ENCODE results near the gene OCA2. TPM values are rescaled to one million over a fixed set of nuclear protein-coding genes. Genes with fewer than 3 reads are reported as not detected.

Gene OCA2
- total RNA-seq, 1 donor from 2014 or later = 0.26 TPM

- no peaks in the 10 kb centered on the region for H3K36me3 ChIP-seq (ENCODE audit: control insufficient read depth, insufficient read depth, low read length)
- FAIRE-seq (no peak), DNase-seq (ENCODE audit: low read depth) (no peak)
- H3K4me3 ChIP-seq (ENCODE audit: low read depth, low read length) = no peak overlapping the region
- no peak for TF ChIP-seq CTCF (IDR thresholded peaks at IDR 0.05; ENCODE audit: insufficient read depth, low read length, severe bottlenecking)
- H3K27me3 ChIP-seq (ENCODE audit: control insufficient read depth, insufficient read depth, low read length) = no peaks in the 10 kb centered on the region
Observed at GRCh38 chr15:27834684-27835083, 264.4 kb downstream of the OCA2 start.

- FAIRE-seq (no peak), DNase-seq (ENCODE audit: low read depth) (no peak)
- H3K36me3 ChIP-seq (ENCODE audit: control insufficient read depth, insufficient read depth, low read length) = no peaks in the 10 kb centered on the region
- no peaks in the 10 kb centered on the region for H3K27me3 ChIP-seq (ENCODE audit: control insufficient read depth, insufficient read depth, low read length)
- TF ChIP-seq CTCF (IDR thresholded peaks at IDR 0.05; ENCODE audit: insufficient read depth, low read length, severe bottlenecking) = no peak
- H3K4me3 ChIP-seq (ENCODE audit: low read depth, low read length) = no peak overlapping the region
Observed at GRCh38 chr15:27833974-27834373, 265.1 kb downstream of the OCA2 start.

GRCh38 chr15:27833178-27833577, 265.9 kb downstream of the OCA2 start:
- no peaks in the 10 kb centered on the region for H3K36me3 ChIP-seq (ENCODE audit: control insufficient read depth, insufficient read depth, low read length)
- TF ChIP-seq CTCF (IDR thresholded peaks at IDR 0.05; ENCODE audit: insufficient read depth, low read length, severe bottlenecking) = no peak
- no peak for FAIRE-seq
- DNase-seq (ENCODE audit: low read depth) = no peak
- H3K27me3 ChIP-seq (ENCODE audit: control insufficient read depth, insufficient read depth, low read length) = no peaks in the 10 kb centered on the region
- no peak overlapping the region for H3K4me3 ChIP-seq (ENCODE audit: low read depth, low read length)

GRCh38 chr15:27832237-27832596, 266.9 kb downstream of the OCA2 start:
- H3K4me3 ChIP-seq (ENCODE audit: low read depth, low read length) = no peak overlapping the region
- FAIRE-seq = no peak

GRCh38 chr15:27831384-27832236, 267.5 kb downstream of the OCA2 start:
- Histone ChIP-seq H3K36me3 (ENCODE audit: control insufficient read depth, insufficient read depth, low read length) (no peaks in the 10 kb centered on the region), H3K27me3 (ENCODE audit: control insufficient read depth, insufficient read depth, low read length) (no peaks in the 10 kb centered on the region), H3K4me3 (ENCODE audit: low read depth, low read length) (no peak overlapping the region)
- DNase-seq (ENCODE audit: low read depth) = no peak
- FAIRE-seq = no peak
- no peak for TF ChIP-seq CTCF (IDR thresholded peaks at IDR 0.05; ENCODE audit: insufficient read depth, low read length, severe bottlenecking)

More at GRCh38 chr15:27832237-27832596, 266.9 kb downstream of the OCA2 start:
- TF ChIP-seq CTCF (IDR thresholded peaks at IDR 0.05; ENCODE audit: insufficient read depth, low read length, severe bottlenecking) = no peak
- DNase-seq (ENCODE audit: low read depth) = no peak
- H3K27me3 ChIP-seq (ENCODE audit: control insufficient read depth, insufficient read depth, low read length) = no peaks in the 10 kb centered on the region
- no peaks in the 10 kb centered on the region for H3K36me3 ChIP-seq (ENCODE audit: control insufficient read depth, insufficient read depth, low read length)

GRCh38 chr15:27828746-27829145, 270.4 kb downstream of the OCA2 start:
- no peaks in the 10 kb centered on the region for H3K27me3 ChIP-seq (ENCODE audit: control insufficient read depth, insufficient read depth, low read length)
- DNase-seq (ENCODE audit: low read depth) (no peak), FAIRE-seq (no peak)
- TF ChIP-seq CTCF (IDR thresholded peaks at IDR 0.05; ENCODE audit: insufficient read depth, low read length, severe bottlenecking) = no peak
- H3K36me3 ChIP-seq (ENCODE audit: control insufficient read depth, insufficient read depth, low read length) = no peaks in the 10 kb centered on the region
- H3K4me3 ChIP-seq (ENCODE audit: low read depth, low read length) = no peak overlapping the region
